Stimulated activated CD4-positive, alpha-beta T cell treated with anti-CD3 and anti-CD28 coated beads, Interleukin-2, amount 100 ng/mL, for 4 hours (primary cell): ENCODE measurements around the gene TMEM126B.
A peak's percentile ranks its signal among the peaks of the same experiment; 100 is the strongest.
"Not testable (repeated sequence)": the region's sequence is repeated elsewhere in the genome, so short reads cannot be mapped to it uniquely, and the experiment has no call there.

Source experiments
- DNase-seq: peaks from one replicate; pipeline ENCODE4 v3.0.0-alpha.2; 2020; ENCODE audit warnings: low read depth

The TMEM126B gene

DNA sequence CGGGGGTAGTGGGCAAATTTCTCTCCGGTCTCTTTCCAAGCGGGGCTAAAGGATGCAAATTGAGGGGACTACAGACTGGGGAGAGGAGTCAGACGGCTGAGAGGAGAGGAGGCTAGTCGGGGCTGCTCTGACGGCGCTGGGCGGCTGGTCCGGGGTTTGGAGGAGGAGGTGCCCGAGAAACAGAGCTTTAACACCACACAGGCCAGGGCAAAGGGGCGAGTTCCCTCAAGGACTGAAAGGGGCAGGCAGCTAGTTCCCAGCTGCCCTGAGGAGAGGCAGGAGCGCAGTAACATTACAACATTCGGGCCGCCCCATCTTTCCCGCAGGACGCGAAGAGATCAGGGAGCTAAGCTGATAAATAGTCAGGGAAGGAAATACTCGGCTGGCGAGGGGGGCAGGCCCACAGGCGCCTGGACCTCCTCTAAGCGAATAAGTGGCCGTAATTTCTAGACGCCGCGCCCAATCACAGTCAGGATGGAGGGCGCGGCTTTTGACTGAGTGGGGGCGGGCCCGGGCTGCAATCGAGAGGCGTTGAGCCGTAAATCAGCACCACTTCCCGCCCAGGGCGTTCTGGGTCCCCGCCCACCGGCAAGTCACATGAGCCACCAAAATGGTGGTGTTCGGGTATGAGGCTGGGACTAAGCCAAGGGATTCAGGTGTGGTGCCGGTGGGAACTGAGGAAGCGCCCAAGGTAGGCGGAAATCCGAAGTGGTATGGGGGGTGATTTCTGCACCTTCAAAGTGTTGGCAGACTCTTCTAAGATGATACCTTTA, at the start of gene TMEM126B:
TMEM126B (plus strand) TSS at position 596 of the 773 bp plus-strand sequence; CDS start at position 611, 15 bp downstream.
- DNase-seq, result peak; percentile 94

DNA sequence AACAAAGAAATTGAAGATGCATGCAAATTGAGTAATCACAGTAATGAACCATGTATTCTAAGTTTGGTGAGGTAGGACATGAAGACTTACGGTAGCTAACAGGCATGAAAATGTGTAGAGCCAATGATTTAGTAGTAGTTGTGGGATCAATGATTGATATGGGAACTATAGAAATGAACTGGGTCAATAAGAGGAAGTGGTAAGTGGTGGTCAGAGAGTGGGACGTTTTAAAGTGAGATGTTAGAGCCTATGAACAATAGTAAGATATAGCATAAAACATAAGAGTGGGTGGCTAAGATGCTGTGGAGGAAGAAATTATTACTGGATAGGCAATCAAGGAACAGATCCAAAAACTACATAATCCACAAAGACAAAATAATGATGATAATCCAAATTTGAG, 46.3 kb upstream of the TMEM126B start:
- DNase-seq, result no peak

DNA sequence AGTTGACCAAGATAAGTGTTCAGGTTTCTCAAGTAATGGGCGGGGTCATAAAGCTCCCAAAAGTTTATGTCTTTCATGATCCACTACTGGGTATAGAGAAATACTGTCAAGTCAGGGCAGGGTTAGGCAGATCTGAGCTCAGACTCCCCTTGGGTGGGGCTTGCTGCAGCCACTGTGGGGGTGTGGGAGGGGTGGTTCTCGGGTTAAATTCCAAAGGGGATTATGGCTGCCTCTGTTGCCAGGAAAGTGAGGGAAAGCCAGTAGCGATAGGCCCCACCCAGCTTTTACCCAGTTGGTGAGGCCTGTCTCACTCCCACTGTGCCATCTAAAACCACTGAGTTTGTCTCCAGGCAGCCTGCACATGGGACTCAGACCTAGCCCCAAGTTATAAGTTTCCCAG, 39.0 kb upstream of the TMEM126B start:
- no peak for DNase-seq

DNA sequence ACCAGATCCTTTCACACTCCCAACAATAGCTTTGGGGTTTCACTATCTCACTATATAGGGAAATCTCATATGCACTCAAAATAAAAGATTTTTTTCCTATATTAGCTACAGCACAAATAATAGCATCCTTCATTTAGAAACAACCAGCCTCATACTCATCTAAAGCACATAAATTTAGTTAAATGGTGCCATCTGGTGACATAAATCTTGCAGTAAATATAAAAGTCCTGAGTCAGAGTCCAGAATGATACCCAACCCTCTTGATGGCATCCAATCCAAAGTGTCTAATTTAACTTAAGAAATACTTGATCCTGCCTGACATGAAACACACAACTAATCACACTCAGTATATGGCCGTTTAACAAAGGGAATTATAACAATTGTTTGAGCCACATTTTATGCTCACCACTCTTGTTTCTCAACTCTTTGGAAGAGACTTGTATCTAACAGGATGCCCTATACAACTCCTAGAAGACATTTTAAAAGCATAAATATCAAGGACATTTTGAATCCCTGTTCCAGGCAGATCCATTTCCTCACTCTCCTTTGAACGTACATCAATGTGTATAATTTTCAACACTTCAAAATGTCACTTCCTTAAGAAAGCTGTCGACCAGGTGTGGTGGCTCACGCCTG, 37.4 kb upstream of the TMEM126B start:
- DNase-seq, result no peak

DNA sequence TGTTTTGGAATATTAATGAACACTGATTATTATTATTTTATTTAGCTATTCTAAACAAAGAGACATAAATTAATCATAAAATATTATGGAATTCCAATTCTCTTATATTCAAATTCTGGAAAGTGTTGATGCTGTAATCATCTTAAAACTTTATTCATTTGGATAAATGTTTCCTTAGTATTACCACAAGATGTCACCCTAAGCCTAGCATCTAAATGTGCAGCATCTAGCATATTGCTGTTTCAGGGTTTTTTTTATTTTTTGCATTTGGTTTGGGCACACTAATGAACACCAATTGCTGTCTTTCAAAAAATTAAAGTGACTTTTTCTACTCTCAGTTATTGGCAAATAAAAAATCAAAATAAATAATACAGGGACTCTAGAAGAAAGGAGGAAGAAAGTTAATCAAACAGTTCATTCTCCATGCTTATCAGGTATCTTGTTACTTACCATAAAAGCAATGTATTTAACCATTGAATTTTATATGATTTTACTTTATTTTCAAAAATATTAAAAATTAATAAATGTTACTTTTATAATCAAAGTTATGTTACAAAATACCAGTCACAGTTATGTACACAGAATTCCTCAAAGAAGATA, 33.0 kb upstream of the TMEM126B start:
- no peak for DNase-seq

DNA sequence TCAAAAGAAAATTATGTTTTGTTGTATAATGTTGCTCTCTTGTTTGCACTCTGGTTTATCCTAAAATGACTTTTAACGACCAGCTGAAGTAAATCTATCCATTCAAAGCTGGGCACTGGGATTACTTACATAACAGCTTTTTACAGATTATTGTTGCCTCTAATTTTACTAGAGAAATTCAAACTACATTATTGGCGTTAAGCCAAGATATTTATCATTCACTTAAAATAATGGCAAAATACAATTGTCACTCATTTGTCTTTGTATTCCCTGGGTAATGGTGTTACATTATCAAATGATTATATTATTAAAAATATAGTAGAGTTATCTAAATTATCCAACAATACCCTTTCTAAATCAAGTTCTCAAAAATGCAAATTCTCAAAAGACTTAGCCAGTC, 31.5 kb upstream of the TMEM126B start:
- DNase-seq, result no peak

DNA sequence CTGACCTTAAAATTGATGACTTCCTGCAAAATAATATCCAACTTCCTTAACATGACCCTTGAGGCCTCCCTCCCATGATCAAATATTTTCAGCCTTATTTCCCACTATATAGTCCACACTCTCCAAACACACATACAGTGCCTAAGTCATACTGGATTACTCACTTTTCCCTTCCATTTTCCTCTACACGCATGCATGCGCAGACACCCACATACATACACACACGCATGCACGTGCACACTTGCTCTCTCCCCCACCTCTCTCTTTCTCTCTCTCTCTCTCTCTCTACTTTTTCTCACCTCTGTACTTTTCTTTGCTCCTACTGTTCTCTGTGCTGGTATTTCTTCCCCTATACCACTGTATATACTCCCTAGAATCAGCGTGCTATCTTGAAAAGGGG, 29.3 kb upstream of the TMEM126B start:
- DNase-seq, result no peak

DNA sequence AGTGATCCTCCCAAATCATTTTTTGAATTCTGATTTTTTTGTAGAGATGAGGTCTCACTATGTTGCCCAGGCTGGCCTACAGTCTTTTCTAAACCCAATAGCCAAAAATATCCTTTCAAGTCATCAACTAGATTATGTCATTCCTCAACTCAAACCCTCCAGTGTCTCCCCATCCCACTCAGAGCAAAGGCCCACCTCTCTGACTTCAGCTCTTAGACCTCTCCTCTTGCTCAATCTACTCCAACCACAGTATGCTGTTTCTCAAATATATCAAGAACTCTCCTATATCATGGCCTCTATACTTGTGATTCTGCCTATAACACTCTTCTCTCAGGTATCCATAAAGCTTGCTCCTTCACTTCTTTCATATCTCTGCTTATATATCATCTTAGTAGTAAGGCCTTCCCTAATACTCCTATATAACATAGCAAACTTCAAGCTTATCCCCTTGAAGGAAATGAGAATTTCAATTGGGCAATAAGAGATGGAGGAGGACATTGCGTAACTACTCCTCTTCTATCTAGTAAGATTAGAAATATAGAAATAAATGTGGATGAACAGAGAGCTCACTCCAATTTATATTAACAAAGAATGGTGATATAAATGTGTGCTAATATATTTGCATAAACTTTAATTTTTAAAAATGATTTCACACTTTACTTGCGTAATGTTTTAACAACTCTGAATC, 25.7 kb upstream of the TMEM126B start:
- DNase-seq, result no peak

DNA sequence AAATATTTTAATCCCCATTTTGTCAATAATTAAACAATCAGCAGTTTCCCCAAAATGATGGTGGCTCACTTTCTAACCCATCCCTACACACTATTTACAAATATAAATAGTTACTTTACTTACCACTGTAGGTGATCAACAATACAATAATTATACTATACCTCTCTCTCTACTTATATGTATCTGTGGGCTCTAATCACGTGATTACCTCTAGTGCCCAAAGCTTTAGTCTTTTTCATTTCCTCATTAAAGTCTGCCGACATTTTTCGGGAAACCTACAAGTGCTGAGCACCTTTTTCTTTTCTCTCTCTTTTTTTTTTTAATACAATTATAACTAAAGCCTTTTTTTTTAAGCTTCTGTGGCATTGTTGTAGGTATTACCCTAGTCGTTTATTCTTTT, 25.2 kb upstream of the TMEM126B start:
- no peak for DNase-seq

DNA sequence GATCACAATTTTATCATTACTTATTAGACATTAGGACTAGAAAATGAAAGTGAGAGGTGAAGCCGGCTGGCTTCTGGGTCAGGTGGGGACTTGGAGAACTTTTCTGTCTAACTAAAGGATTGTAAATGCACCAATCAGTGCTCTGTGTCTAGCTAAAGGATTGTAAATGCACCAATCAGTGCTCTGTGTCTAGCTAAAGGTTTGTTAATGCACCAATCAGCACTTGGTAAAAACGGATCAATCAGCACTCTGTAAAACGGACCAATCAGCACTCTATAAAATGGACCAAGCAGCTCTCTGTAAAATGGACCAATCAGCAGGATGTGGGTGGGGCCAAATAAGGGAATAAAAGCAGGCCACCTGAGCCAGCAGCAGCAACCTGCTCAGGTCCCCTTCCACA, 22.2 kb upstream of the TMEM126B start:
- DNase-seq, result not testable (repeated sequence)

DNA sequence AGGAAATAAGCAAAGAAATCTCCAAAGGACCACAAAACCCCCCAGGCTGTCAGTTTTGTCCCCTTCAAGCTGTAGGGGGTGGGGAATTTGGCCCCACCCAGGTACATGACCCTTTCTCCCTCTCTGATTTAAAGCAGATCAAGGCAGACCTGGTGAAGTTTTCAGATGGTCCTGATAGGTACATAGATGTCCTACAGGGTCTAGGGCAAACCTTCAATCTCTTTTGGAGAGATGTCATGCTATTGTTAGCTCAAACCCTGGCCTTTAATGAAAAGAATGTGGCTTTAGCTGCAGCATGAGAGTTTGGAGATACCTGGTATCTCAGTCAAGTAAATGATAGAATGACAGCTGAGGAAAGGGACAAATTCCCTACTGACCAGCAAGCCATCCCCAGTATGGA, 19.8 kb upstream of the TMEM126B start:
- DNase-seq, result not testable (repeated sequence)

DNA sequence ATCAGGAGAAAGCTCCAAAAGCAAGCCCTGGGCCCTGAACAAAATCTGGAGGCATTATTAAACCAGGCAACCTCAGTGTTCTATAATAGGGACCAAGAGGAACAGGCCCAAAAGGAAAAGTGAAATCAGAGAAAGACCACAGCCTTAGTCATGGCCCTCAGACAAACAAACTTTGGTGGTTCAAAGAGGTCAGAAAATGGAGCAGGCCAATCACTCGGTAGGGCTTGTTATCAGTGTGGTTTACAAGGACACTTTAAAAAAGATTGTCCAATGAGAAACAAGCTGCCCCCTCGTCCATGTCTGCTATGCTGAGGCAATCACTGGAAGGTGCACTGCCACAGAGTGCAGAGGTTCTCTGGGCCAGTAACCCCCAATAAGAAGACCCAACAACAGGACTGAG, 19.1 kb upstream of the TMEM126B start:
- DNase-seq, result not testable (repeated sequence)

DNA sequence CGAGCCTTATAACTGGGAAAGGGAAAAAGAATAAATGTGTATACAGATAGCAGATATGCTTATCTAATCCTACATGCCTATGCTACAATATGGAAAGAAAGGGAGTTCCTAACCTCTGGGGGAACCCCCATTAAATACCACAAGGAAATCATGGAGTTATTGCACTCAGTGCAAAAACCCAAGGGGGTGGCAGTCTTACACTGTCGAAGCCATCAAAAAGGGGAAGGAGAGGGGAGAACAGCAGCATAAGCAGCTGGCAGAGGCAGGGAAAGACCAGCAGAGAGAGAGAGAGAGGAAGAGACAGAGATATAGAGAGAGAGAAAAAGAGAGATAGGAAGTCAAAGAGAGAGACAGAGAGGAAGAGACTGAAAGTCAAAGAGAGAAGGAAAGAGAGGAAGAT, 16.8 kb upstream of the TMEM126B start:
- not testable (repeated sequence) for DNase-seq

DNA sequence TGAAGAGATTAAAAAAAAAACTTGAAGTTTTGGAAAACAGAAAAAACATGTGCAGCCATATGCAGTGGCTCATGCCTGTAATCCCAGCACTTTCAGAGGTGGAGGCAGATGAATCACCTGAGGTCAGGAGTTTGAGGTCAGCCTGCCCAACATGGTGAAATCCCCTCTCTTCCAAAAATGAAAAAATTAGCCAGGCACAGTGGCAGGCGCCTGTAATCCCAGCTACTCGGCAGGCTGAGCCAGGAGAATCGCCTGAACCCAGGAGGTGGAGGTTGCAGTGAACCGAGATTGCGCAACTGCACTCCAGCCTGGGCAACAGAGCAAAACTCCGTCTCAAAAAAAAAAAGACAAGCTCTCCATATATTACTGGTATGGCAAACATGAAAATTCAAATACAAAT, 8.9 kb upstream of the TMEM126B start:
- no peak for DNase-seq

DNA sequence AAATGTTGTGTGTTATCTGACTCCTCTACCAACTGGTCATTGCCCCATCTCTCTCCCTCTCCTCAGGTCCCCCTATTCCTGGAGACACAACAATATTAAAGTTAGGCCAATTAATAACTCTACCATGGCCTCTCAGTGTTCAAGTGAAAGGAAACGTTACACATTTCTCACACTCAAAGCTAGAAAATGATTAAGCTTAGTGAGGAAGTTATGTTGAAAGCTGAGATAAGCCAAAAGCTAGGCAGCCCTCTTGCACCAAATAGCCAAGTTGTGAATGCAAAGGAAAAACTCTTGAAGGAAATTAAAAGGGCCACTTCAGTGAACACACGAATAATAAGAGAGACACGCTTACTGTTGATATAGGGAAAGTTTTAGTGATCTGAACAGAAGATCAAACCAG, 8.1 kb upstream of the TMEM126B start:
- DNase-seq, result no peak

DNA sequence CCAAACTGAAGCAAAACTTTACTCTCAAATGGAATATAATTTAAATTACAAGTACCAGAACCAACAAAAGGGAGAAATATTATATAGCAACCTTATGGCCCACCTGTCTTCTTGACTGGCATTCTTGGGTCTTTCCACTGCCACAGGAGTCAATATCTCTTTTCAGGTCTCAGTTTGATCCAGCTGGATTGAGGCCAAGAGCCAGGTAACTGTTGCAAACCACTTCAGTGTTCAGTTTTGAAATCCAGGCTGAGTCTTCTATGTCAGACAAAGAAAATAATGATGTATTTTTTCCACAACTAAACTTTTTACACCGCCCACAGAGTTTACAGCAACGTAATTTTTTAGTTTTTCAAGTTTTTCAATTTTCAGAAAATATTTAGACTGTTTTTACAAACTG, 1.9 kb upstream of the TMEM126B start:
- peak; percentile 13 for DNase-seq

DNA sequence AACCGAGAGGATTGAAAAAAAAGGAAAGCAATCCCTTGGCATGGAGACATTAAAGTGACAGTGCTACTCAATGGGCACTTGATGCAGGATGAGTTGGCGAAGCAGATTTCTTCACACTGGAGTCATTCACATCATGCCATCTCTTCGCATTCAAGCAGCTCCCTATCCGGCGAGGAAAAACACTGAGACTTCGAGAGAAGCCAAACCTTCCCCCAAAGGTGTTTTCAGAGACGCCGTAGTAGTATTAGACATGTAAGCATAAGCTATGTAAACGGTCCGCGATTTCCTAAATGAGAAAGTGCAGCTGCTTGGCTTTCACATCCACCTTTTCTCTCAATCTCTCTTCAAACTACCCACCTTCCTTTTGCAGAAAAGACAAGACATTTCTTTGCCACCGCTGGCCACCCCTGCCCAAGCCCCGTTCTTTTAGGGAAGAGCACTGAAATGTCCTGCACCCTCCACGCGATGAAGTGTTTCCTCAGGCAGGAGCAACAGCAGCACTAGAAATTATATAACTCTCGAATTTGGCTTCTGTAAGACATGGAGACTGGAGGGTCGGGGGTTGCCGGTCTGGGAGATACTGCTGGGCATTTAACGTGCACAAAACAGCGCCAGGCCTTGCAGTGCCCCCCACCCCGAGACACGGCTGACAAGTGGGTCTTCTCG, 928 bp upstream of the TMEM126B start, which contains the start of gene DLG2:
DLG2 (minus strand) TSS at position 13 of the 666 bp plus-strand sequence.
- DNase-seq, result no peak

DNA sequence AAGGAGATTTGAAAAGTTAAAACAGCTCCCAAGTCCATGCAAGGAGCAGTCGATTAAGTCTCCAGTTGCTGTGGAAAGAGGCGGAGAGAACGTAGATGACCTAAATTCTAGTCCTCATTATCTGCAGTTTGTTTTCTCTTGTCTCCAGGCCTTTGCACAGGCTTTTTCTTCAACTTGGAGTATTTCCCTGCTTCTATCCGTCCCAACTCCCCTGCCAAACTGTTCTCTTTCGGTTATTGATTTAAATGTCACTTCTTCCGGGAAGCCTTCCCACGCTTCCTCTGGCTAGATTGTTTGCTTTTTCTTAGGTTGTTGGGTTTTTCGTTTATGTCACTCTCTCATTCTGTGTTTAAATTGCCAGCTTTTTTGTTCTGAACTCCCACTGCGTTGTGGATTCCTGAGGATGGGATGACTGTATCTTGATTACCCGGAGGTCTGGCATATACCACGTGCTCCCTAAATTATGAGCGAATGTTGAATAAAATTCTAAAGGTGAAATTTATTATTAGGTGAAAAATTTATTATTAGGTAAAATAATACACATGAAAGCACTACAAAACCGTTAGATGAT, 463 bp downstream of the TMEM126B start:
- DNase-seq, result peak; percentile 48

DNA sequence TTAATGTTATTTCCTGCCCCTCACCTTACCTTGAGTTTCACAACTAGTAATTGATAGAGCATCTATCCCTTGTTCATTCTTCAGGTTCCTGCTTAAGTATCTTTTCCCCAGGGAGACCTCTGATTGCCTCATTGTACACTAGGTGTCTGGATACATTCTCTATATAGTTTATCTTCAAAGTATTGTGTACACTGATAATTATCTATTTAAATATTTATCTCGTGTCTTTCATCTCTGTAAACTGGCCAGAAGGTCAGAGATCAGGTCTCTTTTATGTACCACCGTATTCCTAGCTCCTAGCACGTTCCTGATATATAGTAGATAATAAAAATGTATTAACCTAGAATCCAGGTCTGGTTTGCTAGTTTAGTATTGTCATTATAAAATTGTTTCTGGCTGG, 6.4 kb downstream of the TMEM126B start:
- DNase-seq, result no peak

DNA sequence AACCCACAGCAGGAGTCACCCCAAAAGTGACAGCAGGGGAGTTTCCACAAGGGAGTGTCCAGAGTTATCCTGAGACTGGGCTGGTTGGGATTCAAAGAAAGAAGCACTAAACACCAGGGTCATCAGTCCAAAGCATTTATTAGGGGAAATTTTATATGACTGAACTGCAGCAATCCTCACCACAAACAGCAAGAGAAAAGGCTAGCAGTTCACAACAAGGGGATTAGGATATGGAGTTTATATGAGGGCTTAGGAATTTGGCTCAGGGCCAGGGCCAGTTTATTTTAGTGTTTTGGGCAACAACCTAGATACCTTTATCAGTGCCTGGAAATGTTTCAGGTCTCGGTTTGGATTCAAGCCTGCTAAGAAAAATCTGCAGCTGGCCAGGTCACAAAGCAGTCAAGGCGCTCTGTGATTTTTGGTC, 14.8 kb downstream of the TMEM126B start:
- DNase-seq, result no peak

DNA sequence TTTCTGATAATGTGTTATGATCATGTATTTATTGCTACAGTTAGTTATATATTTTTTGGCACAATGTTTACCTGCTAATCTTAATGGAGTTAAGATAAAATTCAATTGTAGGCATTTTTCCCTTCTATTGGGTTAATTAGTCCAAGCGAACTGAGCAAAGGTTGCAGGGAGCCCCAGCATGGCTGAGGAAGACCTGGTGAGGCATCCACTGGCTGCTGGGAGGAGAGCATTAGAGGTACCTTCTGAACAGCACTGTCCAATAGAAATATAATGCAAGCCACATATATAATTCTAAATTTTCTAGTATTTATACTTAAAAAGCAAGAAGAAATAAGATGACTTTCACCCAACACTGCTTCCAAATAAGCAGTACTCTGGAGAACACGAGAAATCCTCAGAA, 18.7 kb downstream of the TMEM126B start:
- no peak for DNase-seq
